Measurements from ENCODE around the gene ASIC4.

Gene ASIC4

DNA sequence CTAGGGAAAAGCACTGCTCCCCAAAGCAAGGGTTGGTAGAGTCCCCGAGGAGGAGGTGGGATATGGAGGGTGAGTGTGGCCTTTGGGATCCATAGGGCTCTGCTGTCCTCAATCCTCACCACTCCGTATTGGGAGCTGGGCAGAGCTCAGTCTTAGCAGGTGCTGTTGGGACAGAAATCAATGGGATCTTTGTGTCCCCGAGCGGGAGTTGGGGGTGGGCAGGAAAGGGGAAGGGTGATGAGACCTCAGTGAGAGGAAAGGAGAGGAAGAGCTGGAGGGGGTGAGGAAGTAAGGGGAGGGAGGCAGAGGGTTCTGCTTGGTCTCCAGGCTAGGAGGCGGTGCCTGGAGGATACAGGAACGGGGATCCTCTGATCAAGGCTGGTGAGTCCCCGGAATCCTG is 2.6 kb downstream of the ASIC4 start:
- no peak for DNase-seq

DNA sequence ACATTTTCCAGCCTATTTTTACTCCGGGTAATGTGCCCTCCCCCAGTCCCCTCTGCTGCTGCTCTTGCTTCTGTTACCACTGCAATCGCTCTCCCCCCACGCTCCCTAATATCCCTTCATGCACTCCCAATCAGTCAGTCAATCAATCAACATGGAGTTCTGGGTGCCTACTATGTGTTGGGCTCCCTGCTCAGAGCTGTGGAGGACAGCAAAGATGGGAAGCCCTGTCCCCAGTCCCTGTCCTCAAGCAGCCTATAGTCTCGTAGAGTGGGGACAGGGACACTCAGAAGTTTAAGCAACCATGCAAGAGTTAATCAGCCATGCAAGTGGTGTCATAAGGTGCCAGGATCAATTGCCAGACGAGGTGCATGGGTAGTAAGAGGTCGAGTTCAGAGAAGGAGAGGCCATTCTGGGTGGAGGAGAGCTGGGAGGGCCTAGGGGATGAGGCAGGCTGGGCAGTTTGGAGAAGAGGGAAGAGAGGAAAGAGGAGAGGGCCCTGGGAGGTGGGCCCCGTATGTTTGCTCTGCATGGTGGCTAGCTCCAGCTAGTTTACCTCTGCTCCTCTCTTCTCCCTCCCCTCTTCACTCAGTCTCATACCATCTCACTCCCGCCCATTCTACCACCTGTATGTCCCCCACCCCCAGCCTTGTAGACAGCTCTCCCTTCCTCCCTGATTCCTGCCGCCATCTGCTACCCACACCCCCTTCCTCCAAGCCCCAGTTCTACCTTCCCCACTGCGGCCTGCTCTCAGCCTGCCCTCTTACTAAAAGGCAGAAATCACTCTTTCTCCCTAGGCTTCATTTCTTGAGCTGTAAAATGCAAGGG is 3.9 kb downstream of the ASIC4 start:
- DNase-seq, result no peak

DNA sequence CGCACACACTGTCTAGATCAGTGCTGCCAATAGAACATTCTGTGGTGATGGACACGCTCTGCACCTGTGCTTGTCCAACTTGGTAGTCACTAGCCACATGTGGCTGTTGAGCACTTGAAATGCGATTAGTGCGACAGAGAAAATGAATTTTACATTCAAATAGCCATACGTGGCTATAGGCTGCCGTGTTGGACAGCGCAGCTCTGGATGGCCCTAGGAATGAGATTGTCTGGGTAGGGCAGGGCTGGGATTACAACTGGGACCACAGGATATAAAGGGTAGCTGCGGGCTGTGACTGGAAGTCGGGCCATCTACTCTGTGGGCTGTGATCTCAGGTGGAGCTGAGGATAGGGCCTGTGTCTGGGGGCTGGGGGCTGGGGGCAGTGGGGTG is 5.2 kb downstream of the ASIC4 start:
- DNase-seq, result no peak

DNA sequence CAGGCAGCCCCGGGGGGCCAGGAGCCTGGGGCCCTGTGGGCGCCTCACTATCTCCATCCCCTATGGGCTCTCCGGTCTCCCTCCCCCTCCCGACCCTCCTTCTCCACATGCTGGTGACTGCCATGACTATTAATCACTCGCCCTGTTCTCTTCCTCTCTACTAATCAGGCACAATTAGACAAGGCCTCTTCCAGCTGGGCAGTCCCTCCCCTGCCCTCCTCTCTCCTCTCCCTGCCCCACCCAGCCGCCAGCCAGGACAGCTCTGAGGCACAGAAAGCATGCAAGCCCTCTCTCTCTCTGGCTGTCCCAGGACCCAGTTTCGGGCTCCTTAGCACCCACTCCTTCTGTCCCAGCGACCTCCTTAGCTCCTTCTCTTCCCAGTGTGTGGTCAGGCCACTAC is 5.8 kb downstream of the ASIC4 start:
- DNase-seq, result no peak

DNA sequence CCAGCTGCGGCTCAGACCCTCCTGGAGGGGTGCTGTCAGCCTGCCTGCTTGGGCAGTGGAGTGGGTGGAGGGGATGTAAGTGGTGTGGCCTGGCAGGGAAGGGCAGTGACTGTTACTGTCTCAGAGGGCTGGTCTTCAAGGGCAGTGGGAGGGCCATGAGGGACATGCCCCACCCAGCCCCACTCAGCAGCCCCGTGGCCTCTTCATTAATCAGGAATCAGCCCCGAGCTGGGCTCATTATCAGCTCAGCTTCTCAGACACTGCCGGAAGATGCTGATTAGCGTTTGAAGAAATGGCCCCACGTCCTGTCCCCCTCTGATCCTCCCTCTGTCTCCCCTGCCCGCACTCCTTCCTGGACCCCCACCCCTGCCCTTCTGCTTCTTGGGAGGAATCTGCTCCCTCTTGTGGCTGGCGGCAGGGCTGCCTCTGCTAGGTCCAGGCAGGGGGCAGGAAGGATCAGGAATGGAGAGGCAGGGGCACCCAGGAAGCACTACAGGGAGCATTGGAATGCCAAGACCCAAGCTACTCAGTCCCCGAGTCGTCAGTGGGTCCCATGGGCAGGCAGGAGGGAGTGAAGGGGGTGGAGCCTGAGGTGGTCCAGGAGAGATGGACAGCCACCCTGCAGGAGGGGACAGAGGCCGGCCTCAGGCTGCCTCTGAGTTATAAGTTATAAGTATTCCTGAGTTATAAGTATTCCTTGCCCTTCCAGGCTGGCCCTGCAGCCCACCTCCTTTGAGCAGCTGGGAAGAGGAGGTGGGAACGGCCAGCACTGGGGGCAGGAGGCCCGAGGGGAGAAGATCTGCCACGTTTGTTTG is 7.0 kb downstream of the ASIC4 start:
- no peak for DNase-seq

DNA sequence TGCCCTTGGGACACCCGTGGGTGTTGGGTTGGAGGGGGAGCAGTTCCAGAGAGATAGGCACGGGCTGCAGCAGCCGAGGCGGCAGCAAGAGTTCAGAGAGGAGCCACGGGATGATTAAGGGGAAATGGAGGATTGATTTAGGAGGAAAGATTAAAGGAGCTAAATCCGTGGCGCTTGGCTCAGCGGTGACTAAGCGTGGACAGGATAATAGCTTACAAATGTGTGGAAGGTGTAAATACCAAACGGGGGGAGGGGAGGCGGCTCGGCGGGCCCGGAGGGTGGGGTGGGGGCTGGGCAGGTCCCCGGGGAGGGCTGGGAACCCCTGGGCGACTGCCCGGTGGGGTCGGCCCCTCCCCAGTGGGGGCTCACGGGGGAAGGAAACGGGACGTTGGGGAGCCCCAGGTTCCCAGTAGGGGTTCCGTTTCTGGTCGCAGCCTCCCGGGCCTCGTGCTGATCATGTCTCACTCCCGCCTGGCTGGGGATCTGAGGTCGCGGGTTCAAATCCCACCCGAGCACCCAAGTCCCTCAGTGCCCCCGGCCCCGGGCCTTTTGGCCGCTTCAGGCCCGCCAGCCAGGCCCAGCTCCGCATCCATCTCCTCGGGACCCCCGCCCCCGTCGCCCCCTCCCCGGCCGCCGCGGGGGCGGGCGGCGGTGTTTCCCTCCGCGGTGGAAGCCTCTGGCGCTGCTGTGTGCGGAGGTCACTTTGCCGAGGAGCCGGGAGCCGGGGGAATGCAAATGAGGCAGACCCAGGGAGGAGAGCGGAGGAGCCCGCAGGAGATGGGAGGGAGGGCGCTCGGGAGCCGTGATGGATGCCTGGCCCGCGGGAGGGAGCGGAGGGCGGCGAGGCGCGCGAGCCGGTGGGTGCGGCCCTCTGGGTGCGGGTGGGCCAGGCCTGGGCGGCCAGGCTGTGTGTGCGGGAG is 8.1 kb downstream of the ASIC4 start:
- no peak for DNase-seq

DNA sequence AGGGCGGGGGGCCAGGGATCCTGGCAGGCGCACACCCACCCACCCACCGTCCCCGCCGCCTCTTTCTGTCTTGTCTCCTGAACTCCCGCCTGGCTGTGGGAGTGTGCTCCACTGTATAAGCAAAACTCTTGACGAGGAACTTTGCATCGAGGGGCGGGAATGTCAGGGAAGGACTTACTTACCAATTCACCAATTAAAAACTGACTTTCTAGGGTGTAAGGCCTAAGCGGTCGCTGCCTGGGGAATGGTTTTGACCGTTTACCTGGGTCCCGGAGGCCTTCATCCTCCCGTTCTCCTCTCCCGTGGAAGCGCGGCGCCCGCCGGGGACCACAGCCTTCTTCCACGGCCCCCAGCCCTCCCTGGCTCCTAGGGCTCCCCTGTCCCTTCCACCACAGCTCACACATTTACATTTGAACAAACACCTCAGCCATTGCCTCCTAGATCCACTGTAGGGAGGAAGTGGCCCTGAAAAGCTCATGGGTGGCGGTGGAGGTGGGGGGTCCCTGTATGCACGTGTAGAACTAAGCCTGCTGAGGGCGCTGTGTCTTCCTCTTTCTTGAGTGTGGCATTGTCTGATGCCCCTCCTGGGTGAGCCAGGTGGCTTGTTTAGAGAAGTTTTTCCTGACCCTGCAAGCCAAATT is 8.9 kb downstream of the ASIC4 start:
- no peak for DNase-seq

DNA sequence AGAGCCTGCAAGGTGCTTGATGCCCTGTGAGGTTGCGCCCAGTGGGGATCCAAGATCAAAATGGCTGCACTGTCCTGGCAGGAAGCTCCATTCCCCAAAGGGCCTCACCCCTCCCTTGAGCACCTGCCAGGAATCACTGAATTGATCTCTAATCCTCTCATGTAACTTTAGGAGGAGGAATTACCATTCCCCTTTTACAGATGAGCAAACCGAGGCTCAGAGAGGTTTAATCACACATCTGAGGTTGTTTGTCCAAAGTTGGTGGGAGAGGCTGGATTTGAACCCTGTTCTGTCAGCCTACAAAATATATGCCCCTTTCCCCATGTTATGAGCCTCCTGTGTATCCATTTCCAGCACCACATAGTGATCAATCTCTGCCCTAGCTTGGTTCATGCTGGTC is 10.5 kb downstream of the ASIC4 start:
- DNase-seq, result no peak

DNA sequence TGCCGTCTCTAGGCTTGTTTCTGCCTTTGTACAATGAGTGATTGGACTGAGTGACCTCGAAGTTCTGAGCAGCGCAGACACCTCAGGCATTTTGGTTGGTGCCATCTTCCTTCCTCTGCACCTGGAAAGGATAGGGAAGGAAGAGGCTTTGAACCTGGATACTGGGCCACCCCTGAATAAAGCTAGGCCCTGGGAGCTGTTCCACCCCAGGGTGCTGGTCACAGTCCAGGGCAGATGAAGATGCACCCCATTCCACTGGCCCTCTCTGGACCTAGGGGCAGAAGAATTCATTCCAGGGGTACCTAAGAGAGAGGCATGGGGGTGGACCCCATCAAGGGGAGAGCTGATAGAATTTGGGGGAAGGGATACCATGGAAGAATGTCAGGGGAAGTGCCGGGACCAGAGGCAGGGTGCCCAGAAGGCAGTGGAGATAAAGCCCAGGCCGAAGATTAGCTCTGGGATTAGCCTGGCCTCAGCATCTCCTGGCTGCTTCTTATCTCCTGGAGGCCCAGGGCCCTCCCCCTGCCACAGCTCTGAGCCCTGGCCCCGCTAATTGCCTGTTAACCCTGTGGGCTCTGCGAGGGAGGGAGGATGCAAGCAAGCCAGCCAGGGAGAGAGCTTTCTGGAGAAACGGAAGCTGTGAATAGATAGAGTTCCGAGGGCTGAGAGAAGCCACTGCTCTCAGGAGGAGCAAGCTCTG is 11.4 kb downstream of the ASIC4 start:
- DNase-seq, result no peak

DNA sequence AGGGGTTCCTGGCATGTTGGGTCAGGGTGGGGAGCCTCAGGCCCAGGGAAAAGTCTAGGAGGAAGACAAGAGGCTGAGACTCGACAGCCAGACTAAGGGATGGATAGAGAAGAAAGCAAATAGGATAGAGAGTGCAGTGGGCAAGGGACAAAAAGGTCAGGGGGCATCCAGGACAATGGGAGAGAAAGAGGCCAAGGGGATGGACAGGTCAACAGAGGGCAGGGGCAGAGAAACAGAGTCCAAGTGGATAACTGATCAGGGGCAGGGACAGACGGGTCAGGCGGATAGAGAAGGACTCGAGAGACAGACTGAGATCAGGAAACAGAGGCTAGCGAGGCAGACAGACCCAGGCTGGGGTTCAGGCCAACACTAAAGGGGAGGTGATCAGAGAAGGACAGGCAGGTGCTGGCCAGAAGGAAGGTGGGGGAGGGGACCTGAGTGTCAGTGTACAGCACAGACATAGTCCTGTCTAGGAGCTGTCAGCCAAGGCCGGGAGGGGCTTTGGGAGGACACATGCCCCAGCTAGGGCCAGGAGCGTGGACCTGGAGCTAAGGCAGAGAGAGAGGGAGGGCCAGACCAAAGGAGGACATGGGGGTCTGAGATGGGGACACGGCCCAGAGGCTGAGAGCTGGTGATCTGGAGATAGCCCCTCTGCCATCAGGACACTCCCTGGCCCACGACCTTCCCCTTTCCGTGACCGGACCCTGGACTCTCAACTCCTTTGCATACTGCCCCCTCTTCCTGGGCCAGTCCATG is 12.2 kb downstream of the ASIC4 start:
- DNase-seq, result no peak

DNA sequence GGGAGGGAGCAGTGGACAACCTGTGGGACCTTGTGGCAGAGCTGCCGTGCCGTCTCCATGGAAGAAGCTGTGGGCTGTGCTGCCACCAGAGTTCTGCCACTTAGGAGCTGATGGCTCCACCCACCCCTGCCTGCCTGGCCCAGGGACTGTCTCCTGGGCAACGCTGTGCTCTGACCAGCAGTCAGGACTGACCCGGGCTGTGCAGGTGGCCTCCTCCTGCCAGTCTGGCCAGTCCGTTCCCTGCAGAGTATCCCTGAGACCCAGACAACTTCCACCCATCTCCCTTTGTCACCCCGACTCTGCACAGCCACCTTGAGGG is 12.8 kb downstream of the ASIC4 start:
- DNase-seq, result no peak

DNA sequence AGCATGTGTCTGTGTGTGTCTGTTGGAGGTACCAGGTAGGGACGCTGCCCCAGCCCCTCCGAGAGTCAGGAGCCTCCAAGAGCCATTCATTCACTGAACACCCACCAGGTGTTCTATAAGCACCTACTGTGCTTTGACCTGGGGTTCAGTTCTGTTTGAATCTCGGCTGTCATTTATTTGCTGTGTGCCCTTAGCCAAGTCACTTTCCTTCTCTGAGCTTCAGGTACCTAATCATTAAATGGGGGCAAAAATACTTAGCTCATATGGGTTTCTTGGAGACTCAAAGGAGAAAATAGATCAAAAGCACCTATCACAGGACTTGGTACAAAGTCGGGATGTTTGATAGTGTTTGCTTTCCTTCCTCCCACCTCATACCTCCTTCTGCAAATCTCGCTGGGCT is 13.2 kb downstream of the ASIC4 start:
- DNase-seq, result no peak

DNA sequence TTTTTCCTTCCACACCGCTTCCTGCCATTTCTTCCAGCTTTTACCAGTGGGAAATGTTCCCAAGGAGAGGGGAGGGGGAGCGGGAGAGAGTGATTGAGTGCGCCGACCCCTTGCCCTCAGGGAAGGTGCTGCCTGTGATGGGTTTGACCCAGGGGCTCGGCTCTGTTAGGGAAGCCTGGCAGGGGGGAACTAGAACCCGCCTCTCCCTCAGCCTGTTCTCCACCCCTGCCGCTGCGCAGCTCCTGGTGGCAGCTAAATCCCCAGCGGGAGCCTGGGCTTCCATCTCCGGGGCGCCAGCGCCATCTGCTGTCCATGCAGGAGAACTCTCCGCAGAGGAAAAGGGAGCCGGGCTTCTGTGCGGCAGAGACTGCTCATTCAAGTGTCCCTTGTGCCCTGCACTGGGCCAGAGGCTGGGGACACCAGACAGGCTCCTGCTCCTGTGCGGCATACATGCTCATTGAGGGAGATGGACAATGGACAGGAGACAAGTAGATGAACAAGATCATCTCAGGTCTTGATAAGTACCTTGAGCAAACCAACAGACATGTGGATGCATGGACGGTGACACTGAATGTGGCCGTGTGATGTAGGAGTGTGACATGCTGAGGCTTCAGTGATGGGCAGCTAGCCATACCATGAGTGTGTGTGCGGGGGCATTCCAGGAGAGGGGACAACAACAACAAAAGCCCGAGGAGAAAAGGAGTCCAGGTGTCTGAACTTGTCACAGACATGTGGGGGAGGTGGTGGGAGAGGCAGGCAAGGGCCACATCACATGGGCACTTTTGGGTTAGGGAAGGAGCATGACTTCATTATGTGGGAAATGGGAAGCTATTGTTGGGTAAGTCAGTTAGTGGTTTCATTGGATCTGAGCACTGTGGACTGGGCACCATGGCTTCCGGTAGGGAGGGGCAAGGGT is 16.0 kb downstream of the ASIC4 start:
- DNase-seq, result peak; percentile 51 to 74

DNA sequence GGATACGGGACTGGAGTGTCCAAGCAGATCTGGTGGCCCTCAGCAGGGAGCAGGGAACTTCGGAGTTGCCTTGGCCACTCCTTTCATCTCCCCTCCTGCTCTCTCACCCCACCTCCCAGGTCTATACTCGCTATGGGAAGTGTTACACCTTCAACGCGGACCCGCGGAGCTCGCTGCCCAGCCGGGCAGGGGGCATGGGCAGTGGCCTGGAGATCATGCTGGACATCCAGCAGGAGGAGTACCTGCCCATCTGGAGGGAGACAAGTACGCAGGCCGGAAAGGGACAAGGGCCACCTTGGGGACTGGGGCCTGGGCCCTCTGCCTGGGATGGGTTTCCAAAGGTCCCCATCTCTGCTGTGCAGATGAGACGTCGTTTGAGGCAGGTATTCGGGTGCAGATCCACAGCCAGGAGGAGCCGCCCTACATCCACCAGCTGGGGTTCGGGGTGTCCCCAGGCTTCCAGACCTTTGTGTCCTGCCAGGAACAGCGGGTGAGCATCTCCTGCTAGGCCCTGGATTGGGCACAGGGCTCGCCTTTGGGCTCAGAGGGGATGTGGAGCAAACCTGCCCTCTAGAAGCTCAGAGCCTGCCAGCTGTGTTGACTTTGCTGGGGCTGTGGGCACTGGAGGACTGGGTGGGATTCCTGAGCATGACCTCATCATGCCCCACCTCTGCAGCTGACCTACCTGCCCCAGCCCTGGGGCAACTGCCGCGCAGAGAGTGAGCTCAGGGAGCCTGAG is 17.5 kb downstream of the ASIC4 start:
- no peak for DNase-seq

DNA sequence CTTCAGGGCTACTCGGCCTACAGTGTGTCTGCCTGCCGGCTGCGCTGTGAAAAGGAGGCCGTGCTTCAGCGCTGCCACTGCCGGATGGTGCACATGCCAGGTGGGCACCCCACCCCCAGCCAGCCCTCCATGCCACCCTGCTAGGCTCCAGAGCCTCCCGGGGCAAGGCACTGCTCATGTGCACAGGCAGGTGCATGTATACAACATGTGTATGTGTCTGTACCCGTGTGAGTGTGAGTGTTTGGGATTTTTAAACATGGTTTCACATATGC is 18.0 kb downstream of the ASIC4 start:
- DNase-seq, result no peak

DNA sequence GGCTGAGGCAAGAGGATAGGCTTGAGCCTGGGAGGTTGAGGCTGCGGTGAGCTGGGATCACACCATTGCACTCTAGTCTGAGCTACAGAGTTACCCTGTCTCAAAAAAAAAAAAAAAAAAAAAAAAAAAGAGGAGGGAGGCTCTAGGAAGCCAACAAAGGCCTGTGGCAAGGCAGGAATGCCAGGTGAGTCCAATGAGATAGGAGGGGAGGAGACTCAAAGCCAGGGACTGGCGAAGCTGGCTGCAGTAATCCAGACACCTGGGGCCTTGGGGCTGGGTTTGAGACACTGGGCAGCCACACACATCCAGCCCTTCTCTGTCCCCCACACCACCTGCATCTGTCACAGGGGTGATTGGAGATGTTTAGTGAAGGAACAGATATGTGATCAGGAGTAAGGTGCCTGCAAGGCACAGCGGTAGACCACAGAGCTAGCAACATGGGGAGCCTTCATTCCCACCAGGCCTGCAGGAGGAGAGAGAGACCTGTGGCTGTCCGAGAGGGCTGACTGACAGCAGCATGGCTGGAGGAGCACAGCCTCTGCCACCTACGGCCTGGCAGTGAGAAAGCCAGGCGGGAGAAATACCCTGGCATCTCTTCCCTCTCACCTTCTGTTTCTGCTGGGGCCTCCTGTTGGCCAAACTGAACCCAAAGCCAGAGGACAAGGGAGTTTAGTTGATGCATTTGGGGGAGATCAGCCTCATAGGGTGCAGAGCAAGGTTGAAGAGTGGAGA is 19.8 kb downstream of the ASIC4 start:
- DNase-seq, result no peak

DNA sequence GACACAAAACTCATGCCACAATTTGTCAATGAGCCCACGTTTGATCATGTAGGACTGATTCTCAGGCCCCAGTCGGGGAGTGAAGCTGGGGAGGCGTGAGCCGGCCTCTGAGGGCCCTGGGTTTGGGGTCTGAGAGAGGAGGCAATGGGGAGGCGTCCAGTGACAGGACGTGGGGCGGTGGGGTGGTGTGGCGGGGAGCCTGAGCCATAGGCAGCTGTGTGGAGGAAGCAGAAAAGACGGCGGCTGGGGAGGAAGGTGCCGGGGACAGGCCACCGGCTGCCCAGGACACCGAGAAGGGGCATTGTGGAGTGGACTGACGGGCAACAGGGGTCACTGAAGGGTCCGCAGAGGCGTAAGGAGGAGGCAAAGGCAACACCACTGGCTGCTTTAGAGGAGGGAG is 22.1 kb downstream of the ASIC4 start:
- DNase-seq, result no peak

DNA sequence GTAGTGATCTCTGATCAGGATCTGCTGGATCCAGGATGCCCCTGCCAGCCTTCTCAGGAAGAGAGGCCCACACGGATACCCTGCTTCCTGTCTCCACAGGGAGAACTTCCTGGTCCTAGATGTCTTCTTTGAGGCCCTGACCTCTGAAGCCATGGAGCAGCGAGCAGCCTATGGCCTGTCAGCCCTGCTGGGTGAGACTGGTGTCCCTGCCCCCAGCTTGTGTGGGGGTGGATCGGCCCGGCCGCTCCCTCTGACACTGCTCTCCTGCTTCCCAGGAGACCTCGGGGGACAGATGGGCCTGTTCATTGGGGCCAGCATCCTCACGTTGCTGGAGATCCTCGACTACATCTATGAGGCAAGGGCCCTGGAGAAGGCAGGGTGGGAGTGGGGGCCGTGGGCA is 22.7 kb downstream of the ASIC4 start:
- no peak for DNase-seq

Data from bone marrow (tissue), 2 donors.